Activated T-helper 2 cell treated with anti-CD3 and anti-CD28 coated beads, Interferon-gamma antibody, Interleukin-2, Interleukin-4, amounts not matched to agents 10 μg/mL and 5 μg/mL and 100 μg/mL, durations not matched to agents 14 hours and 24 hours and 36 hours (primary cell): ENCODE results near the gene NCS1. TPM values are rescaled to one million over a fixed set of nuclear protein-coding genes. Genes with fewer than 3 reads are reported as not detected.
A peak's percentile ranks its signal among the peaks of the same experiment; 100 is the strongest.

Source experiments
- DNase-seq: peaks from one replicate; pipeline ENCODE4 v3.0.0; 2021; ENCODE audit warnings: low spot score
- H3K27ac Mint-ChIP-seq: one replicate; pipeline ENCODE4 v1.8.0; 2021; ENCODE audit warnings: mixed read lengths
- H3K27me3 Mint-ChIP-seq: one replicate; pipeline ENCODE4 v1.8.0; 2021; ENCODE audit warnings: low read depth, mixed read lengths
- H3K36me3 Mint-ChIP-seq: one replicate; pipeline ENCODE4 v1.8.0; 2021; ENCODE audit warnings: low read depth, mixed read lengths
- H3K4me1 Mint-ChIP-seq: one replicate; pipeline ENCODE4 v1.8.0; 2021; ENCODE audit warnings: low read depth, mixed read lengths
- H3K4me3 Mint-ChIP-seq: one replicate; pipeline ENCODE4 v1.8.0; 2021; ENCODE audit warnings: low read depth, mild to moderate bottlenecking, moderate library complexity, mixed read lengths
- H3K9me3 Mint-ChIP-seq: one replicate; pipeline ENCODE4 v1.8.0; 2021; ENCODE audit warnings: mixed read lengths
- intact Hi-C: fragments of 100-400 bp; cut with micrococcal nuclease; formaldehyde crosslinking; loops from one replicate; pipeline ENCODE4 v1.15.1; 2023
- total RNA-seq: library from RNA; stranded (reverse); gene quantifications from 2 replicates; pipeline ENCODE4 v1.2.3, GENCODE V29; 2022

The NCS1 gene
- total RNA-seq = 23.5 and 27.9 TPM in 2 replicates

DNA sequence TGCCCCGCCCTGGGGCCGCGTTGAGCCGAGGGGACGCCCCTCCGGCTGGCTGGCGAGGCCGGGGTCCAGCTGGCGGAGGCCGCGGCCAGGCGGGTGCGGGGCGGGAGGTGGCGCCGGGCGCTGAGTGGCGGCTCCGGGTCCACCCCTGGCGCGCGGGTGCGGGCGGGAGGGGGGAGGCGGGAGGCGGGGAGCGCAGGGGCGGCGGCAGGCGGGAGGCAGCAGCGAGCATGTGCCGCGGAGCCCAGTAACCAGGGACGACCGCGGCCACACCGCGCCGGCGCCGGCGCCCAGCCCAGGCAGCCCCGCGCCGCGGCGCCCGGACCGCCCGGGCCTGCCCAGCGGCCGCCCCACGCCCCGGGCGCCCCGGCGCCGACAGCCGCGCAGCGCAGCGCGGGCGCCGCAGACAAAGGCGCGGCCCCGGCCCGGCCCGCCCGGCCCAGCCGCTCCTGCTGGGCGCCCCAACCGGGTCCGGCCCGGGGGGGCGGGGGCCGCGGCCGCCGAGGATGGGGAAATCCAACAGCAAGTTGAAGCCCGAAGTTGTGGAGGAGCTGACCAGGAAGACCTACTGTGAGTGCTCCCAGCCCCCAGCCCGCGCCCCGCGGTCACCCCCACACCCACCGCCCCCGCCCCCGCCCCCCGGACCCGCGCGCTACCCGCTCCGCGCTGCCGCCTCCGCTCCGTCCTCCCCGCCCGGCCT, at the start of gene NCS1:
NCS1 (plus strand) TSS at position 244 of the 697 bp plus-strand sequence; CDS start at position 504, 260 bp downstream.
- no peaks in the 10 kb centered on the region for H3K9me3 Mint-ChIP-seq
- H3K27ac Mint-ChIP-seq = no peak within 1 kb of the TSS
- no peak for DNase-seq
- peaks cover 31% of the 10 kb centered on the region for H3K27me3 Mint-ChIP-seq
- H3K36me3 Mint-ChIP-seq = no peaks in the 10 kb centered on the region
- intact Hi-C loops = no loop called here
- peak within 1 kb of the TSS; percentile 77 for H3K4me3 Mint-ChIP-seq
- peaks cover 3% of the 10 kb centered on the region for H3K4me1 Mint-ChIP-seq

DNA sequence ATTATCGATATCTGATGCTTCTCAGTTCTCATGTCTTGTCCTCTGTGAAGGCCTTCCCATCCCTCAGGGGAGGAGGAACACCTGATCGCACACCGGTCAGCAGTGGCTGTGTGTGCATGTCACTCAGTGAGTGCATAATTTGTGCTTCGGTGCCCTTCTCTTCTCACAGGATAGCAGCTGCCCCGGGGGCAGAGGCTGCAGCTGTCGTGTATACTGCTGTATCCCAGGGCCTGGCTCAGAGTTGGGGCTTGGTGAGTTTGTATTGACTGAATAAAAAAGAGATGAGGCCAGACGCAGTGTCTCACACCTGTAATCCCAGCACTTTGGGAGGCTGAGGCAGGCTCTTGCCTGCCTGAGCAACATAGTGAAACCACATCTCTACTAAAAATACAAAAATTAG, 49.7 kb upstream of the NCS1 start:
- no peak overlapping the region for H3K27ac Mint-ChIP-seq
- peaks cover 40% of the 10 kb centered on the region for H3K36me3 Mint-ChIP-seq
- H3K4me3 Mint-ChIP-seq = no peak overlapping the region
- H3K9me3 Mint-ChIP-seq = no peaks in the 10 kb centered on the region
- no peak for DNase-seq
- intact Hi-C loops = no loop called here
- H3K4me1 Mint-ChIP-seq = peaks cover 10% of the 10 kb centered on the region
- no peaks in the 10 kb centered on the region for H3K27me3 Mint-ChIP-seq

DNA sequence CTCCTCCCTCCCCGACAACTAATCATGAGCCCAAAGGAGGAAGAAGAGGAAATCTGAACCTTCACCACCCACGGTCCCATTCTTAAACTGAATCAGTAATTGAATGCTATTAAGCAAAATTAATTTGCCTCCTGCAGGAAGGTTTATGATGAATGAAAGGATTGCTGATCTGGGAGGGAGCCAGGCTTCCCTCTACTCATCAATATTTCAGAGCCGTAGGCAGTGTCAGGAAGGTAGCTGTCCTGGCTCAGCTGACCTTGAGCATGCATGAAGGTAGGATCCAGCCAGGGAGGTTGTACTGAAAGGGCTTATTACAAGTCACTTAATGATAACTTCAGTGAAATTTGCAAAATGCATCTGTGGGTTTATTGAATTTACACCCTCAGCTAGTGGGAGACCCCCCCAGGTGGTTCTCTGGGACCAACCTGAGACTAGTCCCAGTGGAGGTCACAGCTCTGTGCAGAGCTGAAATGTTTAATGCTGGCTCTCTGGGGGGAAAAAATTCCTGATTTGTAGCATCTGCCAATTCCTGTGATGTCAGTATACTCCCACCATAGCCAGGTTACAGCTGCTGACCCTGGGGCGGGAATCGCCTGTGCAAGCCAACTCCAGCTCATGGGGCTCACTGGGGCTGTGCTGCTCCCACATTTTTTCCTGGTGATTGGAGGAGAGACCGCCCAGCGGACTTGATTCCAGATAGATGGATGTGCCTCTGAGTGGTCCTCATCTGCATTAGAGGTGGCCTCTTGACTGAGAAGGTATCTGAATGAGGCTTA, 47.9 kb upstream of the NCS1 start:
- H3K4me1 Mint-ChIP-seq = peaks cover 27% of the 10 kb centered on the region
- H3K27ac Mint-ChIP-seq = no peak overlapping the region
- DNase-seq = no peak
- no peaks in the 10 kb centered on the region for H3K9me3 Mint-ChIP-seq
- no peak overlapping the region for H3K4me3 Mint-ChIP-seq
- intact Hi-C loops = no loop called here
- H3K36me3 Mint-ChIP-seq = peaks cover 43% of the 10 kb centered on the region
- no peaks in the 10 kb centered on the region for H3K27me3 Mint-ChIP-seq

DNA sequence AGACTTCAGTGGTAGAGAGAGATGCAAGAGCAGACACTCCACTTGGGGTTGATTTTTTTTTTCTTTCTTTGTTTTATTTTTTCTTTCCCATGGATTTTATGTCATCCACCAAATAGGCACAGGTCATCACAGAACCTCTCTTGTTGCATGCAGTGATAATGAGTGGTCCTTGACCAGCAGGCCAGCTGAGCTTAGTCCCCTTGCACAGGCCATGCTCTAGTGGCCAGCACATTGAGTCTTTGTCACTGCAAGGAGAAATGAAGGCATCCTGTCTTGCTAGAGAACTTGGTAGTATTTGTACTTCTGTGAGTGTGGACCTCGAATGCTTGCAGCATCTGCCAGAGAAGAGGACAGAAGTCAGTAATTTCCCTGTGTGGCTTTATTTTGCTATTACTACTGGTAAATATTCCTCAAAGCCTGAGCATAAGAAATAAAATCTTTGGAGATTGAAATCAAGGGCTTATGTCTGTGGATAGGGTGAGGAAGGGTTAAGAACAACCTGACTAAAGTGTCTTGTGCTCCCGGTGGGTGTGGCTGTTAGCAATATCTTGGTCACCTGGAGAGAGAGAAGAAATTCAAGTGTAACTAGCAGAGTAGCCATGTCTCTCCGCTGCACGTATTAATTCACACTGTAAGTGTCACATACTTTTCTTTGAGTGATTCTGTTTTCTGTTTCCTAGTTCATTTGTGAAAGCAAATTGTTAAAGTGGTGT, 45.3 kb upstream of the NCS1 start:
- Mint-ChIP-seq H3K4me3 (no peak overlapping the region), H3K4me1 (peaks cover 40% of the 10 kb centered on the region), H3K27me3 (no peaks in the 10 kb centered on the region), H3K27ac (peak overlapping the region; percentile 100), H3K9me3 (no peaks in the 10 kb centered on the region), H3K36me3 (peaks cover 51% of the 10 kb centered on the region)
- no peak for DNase-seq
- intact Hi-C loops = loop anchor here (5.0 kb wide), 1 partner anchor 110 kb away; no protein-coding TSS in a partner anchor

DNA sequence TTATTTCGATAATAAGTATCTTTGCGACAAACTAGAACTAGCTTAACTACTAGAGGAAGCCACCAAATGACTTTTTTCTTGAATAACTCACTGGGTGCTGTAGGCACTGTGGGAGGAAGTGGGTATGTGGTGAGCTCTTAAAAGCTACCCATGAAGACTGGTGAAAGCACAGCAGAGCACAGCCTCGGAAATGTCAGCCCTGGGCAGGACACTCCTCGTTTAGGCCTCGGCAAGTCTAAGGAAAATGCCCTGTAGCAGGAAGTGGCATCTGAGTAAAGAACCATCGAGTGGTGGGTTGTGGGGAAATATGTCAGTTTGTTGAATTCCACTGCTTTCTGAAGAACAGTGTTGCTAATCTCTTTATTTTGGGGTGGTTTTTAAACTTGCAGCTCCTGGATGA, 44.0 kb upstream of the NCS1 start:
- intact Hi-C loops = loop anchor here (2.0 to 5.0 kb wide), 3 partner anchors 39 to 109 kb away; no protein-coding TSS in a partner anchor
- Mint-ChIP-seq H3K27me3 (no peaks in the 10 kb centered on the region), H3K4me3 (peak overlapping the region; percentile 82), H3K9me3 (no peaks in the 10 kb centered on the region), H3K36me3 (peaks cover 53% of the 10 kb centered on the region), H3K4me1 (peaks cover 40% of the 10 kb centered on the region), H3K27ac (peak overlapping the region; percentile 100)
- DNase-seq = peak; percentile 71

DNA sequence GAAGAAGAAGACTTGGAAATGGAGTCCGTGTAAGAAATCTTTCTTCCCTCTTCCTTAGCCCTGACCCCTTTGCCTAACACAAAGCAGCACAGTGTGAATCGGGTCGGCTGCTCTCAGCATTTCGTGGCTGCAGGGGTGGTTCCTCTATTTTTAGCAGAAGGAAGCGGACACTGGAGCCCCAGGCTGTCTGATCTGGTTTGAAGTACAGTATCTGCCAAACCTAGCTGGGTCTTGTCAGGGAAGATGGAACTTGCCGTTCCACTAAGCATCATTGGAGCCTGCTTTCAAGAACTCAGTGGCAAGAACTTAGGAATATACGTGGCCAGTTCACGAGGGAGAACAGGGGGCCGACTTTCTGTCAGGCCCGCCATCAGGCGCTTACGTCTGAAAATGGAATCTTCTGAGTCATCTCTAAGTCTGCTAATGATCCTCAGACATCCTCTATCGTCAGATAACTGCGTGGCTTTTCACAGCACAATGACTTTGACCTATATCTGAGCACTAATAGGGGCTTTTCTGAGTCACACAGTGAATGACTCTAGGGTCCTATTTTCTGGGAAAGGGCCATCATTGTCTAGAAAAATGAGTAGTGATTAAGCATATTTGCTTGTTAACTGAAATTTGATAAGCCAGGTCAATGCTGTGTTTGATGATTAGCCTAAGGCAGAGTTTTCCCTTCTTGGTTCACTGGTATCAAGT, 43.3 kb upstream of the NCS1 start:
- Mint-ChIP-seq H3K4me1 (peaks cover 43% of the 10 kb centered on the region), H3K4me3 (peak overlapping the region; percentile 82), H3K36me3 (peaks cover 54% of the 10 kb centered on the region), H3K27ac (peak overlapping the region; percentile 100), H3K9me3 (no peaks in the 10 kb centered on the region), H3K27me3 (no peaks in the 10 kb centered on the region)
- intact Hi-C loops = loop anchor here (1.0 to 5.0 kb wide), 6 partner anchors 11 to 242 kb away; no protein-coding TSS in a partner anchor
- peak; percentile 38 for DNase-seq

DNA sequence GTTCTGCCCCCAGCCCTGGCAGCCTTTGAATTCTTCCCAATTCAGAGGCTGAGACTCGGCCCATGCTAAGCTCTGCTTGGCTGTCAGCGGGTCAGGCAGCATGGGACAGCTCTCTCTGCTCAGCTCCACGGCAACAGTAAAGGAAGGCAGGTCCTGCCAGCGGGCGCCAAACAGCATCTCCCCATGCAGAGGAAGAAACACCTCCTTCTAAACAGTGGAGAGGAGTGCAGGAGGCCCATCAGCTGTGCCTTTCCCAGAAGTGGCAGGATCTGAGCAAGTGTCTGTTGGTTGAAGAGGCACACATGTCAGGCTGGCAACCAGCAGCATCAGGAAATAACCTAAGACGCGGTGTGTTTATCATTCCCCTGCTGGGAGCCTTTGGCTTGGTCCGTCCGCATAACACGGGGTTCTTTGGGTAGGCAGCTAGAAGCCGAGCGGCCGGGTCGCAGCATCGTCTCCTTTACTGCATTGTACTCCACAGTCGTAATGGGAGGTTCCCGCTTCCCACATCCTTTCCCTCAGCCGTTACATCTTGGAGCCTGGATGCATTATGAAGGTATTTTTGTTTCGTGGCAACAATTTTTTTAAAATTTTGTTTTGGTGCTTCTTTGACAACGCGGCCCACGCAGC, 42.7 kb upstream of the NCS1 start:
- H3K9me3 Mint-ChIP-seq = no peaks in the 10 kb centered on the region
- peak overlapping the region; percentile 100 for H3K27ac Mint-ChIP-seq
- peaks cover 44% of the 10 kb centered on the region for H3K4me1 Mint-ChIP-seq
- no peaks in the 10 kb centered on the region for H3K27me3 Mint-ChIP-seq
- intact Hi-C loops = loop anchor here (1.0 to 5.0 kb wide), 6 partner anchors 11 to 242 kb away; no protein-coding TSS in a partner anchor
- peak overlapping the region; percentile 82 for H3K4me3 Mint-ChIP-seq
- DNase-seq = no peak
- H3K36me3 Mint-ChIP-seq = peaks cover 50% of the 10 kb centered on the region

DNA sequence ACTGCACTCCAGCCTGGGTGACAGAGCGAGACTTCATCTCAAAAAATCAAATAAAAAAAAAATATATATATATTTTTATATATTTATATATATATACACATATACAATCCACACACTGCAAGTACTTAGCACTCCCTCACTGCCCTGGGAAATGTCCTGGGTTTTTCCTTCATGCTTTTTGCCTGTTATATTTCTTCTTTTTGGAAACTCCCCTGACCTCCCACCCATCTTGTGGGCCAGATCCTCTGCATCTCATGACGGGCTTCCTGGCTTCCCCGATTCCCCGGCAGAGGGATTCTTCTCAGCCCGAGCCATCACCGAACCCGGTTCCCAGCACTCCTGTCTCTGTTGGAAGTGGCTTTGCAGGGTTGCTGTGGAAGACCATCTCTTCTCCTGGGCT, 39.5 kb upstream of the NCS1 start:
- Mint-ChIP-seq H3K4me3 (no peak overlapping the region), H3K4me1 (peaks cover 45% of the 10 kb centered on the region), H3K9me3 (no peaks in the 10 kb centered on the region), H3K36me3 (peaks cover 64% of the 10 kb centered on the region), H3K27ac (no peak overlapping the region), H3K27me3 (no peaks in the 10 kb centered on the region)
- DNase-seq = no peak
- intact Hi-C loops = no loop called here

DNA sequence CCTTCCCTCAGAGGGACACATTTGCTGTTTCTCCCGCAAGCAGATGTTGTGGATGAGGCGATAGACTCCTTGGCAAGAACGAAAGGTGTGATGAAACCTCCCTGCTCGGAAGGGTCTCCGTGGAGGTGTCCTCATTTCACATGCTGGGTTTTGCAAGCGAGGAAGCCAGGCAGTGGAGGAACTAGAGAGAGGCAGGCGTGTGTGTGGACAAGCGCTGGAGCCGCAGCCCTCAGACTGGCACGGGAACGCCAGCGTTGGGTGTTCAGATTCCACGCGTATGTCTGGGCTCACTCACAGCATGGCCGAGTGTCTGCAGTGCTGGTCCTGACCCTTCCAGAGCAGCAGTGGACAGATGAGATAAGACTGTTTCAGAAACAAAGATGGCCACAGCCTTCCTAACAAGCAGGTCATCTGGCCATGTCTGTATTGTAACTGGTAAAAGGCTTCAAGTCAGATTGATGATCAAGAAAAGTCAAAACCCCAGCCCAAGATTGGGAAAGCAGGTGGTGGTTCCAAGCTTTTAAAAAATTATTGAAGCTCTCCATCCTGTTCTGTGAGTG, 35.0 kb upstream of the NCS1 start:
- no peaks in the 10 kb centered on the region for H3K9me3 Mint-ChIP-seq
- intact Hi-C loops = no loop called here
- H3K27ac Mint-ChIP-seq = no peak overlapping the region
- no peak overlapping the region for H3K4me3 Mint-ChIP-seq
- H3K27me3 Mint-ChIP-seq = no peaks in the 10 kb centered on the region
- H3K4me1 Mint-ChIP-seq = peaks cover 40% of the 10 kb centered on the region
- no peak for DNase-seq
- peaks cover 44% of the 10 kb centered on the region for H3K36me3 Mint-ChIP-seq

DNA sequence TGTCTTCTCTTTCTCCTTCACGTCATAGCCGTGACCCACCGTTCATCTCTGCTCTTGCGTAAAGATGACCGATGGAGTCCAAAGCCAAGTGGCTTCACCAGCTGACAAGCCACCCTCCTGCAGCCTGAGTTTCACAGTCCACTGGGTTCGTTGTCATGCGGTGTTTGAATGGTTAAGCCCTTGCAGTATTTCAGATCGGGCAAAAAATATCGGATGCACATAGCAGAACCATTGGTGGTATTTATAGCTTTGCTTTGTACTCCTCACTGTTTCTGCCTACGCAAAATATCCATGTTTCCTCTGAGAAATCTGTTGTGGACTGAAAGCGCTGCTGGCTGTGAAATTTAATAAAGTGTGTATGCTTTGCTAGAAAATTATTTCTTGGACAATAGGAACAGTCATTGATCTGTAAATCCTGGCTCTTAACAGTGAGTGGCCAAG, 34.5 kb upstream of the NCS1 start:
- peak overlapping the region; percentile 60 for H3K27ac Mint-ChIP-seq
- H3K9me3 Mint-ChIP-seq = no peaks in the 10 kb centered on the region
- no peaks in the 10 kb centered on the region for H3K27me3 Mint-ChIP-seq
- H3K36me3 Mint-ChIP-seq = peaks cover 44% of the 10 kb centered on the region
- H3K4me3 Mint-ChIP-seq = no peak overlapping the region
- peaks cover 40% of the 10 kb centered on the region for H3K4me1 Mint-ChIP-seq
- no peak for DNase-seq
- intact Hi-C loops = no loop called here

DNA sequence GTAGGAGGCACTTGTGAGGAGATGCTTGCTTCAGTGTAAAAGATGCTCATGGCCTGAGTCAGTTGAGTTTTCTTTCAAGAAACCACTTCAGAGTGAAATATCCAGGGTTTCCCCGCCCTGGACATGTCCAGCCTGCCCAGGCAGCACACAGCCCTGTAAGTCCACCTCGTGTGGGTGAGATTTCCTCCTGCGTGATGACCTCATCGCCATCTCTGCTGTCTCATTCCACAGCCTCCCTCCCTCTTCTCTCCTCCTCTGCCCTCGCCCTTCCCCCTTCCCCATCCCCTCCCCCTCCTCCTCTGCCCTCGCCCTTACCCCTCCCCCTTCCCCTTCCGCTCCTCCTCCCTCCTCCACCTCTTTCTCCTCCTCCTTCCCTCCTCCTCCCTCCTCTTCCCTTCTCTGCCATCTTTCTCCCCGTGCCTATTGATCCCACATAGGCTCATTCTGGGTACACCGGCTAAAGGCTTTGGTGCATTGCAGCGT, 34.0 kb upstream of the NCS1 start:
- H3K4me1 Mint-ChIP-seq = peaks cover 40% of the 10 kb centered on the region
- H3K9me3 Mint-ChIP-seq = no peaks in the 10 kb centered on the region
- no peak for DNase-seq
- peaks cover 42% of the 10 kb centered on the region for H3K36me3 Mint-ChIP-seq
- no peaks in the 10 kb centered on the region for H3K27me3 Mint-ChIP-seq
- H3K4me3 Mint-ChIP-seq = no peak overlapping the region
- intact Hi-C loops = no loop called here
- H3K27ac Mint-ChIP-seq = peak overlapping the region; percentile 60
